GM12878 (cell line): ENCODE data around the gene PCK2. TPM values are rescaled to one million over a fixed set of nuclear protein-coding genes. Genes with fewer than 3 reads are reported as not detected.

Experiments used
- ATAC-seq: fragments of 200-7000 bp; cut with Tn5 transposase; 3 replicates; pipeline ENCODE4 v1.9.1; 2020; ENCODE audit warnings: mild to moderate bottlenecking, moderate library complexity
- BruUV-seq: library from RNA; stranded (reverse); fragments of 400-500 nt; replicated peaks from 2 replicates; lab custom pipeline; 2021; lab: Mats Ljungman, UMichigan
- CTCF ChIA-PET: fragments of 300-600 bp; sonication (Branson Sonifier 250); formaldehyde crosslinking; extraction: SDS; loops from one replicate; lab custom pipeline; 2021; ENCODE audit warnings: inconsistent platforms; lab: Yijun Ruan, JAX
- POLR2A ChIA-PET: fragments of 350-600 bp; formaldehyde crosslinking; extraction: SDS; loops from one replicate; lab custom pipeline; 2021; ENCODE audit warnings: inconsistent platforms; lab: Charles Lee
- RAD21 ChIA-PET: fragments of 300-600 bp; sonication (Branson Sonifier 250); formaldehyde crosslinking; loops from one replicate; lab custom pipeline; 2023; ENCODE audit warnings: antibody characterized with exemption; ENCODE audit not compliant: unreplicated experiment; lab: Charles Lee
- SMC1A ChIA-PET: fragments of 300-600 bp; sonication (Branson Sonifier 250); formaldehyde crosslinking; loops from one replicate; lab custom pipeline; 2023; ENCODE audit not compliant: unreplicated experiment, uncharacterized antibody; lab: Charles Lee
- DNase-seq: peaks from one replicate; pipeline ENCODE4 v3.0.0-alpha.2; 2011; ENCODE audit warnings: low read depth, low spot score
- FAIRE-seq: peaks from 3 replicates; lab custom pipeline; 2011; peaks lifted over from hg19 to GRCh38; lab: Jason Lieb, UNC
- H2AFZ ChIP-seq: 2 replicates; pipeline ENCODE4 v1.6.0; 2011; ENCODE audit warnings: low read depth, low read length, control low read depth; ENCODE audit not compliant: control insufficient read depth
- H3K27ac ChIP-seq: 2 replicates; pipeline ENCODE4 v1.5.1; 2011; ENCODE audit warnings: control low read depth; ENCODE audit not compliant: control insufficient read depth, insufficient read depth
- H3K27me3 ChIP-seq, 2 experiments: replicated peaks in 1 of 2; 2 replicates each; pipeline versions ENCODE4 v1.6.0 to v1.6.1; 2011; ENCODE audit warnings: low read length in 1 of 2; ENCODE audit not compliant: control insufficient read depth in 2 of 2, insufficient read depth in 2 of 2
- H3K36me3 ChIP-seq, 2 experiments: 2 replicates each; pipeline ENCODE4 v1.5.1; 2011; ENCODE audit warnings: low read length in 1 of 2; ENCODE audit not compliant: control insufficient read depth in 2 of 2, insufficient read depth in 2 of 2
- H3K4me1 ChIP-seq: 2 replicates; pipeline ENCODE4 v1.6.1; 2011; ENCODE audit warnings: mild to moderate bottlenecking, low read length, moderate library complexity, mixed read lengths; ENCODE audit not compliant: control insufficient read depth, insufficient read depth
- H3K4me2 ChIP-seq: 2 replicates; pipeline ENCODE4 v1.6.0; 2011; ENCODE audit warnings: control low read depth; ENCODE audit not compliant: control insufficient read depth, insufficient read depth
- H3K4me3 ChIP-seq: fragments of 200-600 bp; sonication (generic); 2 replicates; pipeline ENCODE4 v1.5.1; 2016
- H3K79me2 ChIP-seq: 2 replicates; pipeline ENCODE4 v1.6.0; 2011; ENCODE audit warnings: low read length; ENCODE audit not compliant: control insufficient read depth, insufficient read depth
- H3K9ac ChIP-seq: 2 replicates; pipeline ENCODE4 v1.8.0; 2011; ENCODE audit warnings: low read length, control low read depth, mixed read lengths; ENCODE audit not compliant: control insufficient read depth, insufficient read depth
- H3K9me3 ChIP-seq: replicated peaks from 3 replicates; pipeline ENCODE4 v1.5.1; 2011; ENCODE audit warnings: mild to moderate bottlenecking, low read length; ENCODE audit not compliant: control insufficient read depth, insufficient read depth
- H4K20me1 ChIP-seq: 2 replicates; pipeline ENCODE4 v1.6.0; 2011; ENCODE audit not compliant: control insufficient read depth, insufficient read depth
- ATF7 ChIP-seq: fragments of 450-650 bp; IDR thresholded peaks from 2 replicates; pipeline ENCODE4 v1.6.1; 2016; ENCODE audit warnings: low read depth, mild to moderate bottlenecking
- BCL11A ChIP-seq: IDR thresholded peaks from 2 replicates; pipeline ENCODE4 v1.6.1; 2011; ENCODE audit warnings: low read depth, low read length
- HDAC2 ChIP-seq: fragments of 200-600 bp; sonication (generic); IDR thresholded peaks from 2 replicates; pipeline ENCODE4 v1.6.1; 2017
- IKZF2 ChIP-seq, 2 experiments: fragments of 450-650 bp; IDR thresholded peaks; 2 replicates each; pipeline ENCODE4 v1.6.1; 2017; ENCODE audit warnings: mild to moderate bottlenecking in 2 of 2, moderate library complexity in 2 of 2
- MTA2 ChIP-seq: fragments of 450-650 bp; IDR thresholded peaks from 2 replicates; pipeline ENCODE4 v1.6.1; 2016; ENCODE audit warnings: low read depth, mild to moderate bottlenecking, moderate library complexity
- NFYA ChIP-seq: IDR thresholded peaks from 2 replicates; pipeline ENCODE4 v1.6.1; 2011; ENCODE audit warnings: low read depth, mild to moderate bottlenecking, low read length, improper control_type of control experiment, borderline replicate concordance
- POLR2AphosphoS5 ChIP-seq: IDR thresholded peaks from 2 replicates; pipeline ENCODE4 v1.6.1; 2011; ENCODE audit warnings: mild to moderate bottlenecking, low read length, inconsistent platforms
- RB1 ChIP-seq: fragments of 450-650 bp; formaldehyde crosslinking; IDR thresholded peaks from 2 replicates; pipeline ENCODE4 v1.6.1; 2017; ENCODE audit warnings: mild to moderate bottlenecking, borderline replicate concordance
- RCOR1 ChIP-seq: conservative IDR thresholded peaks from 2 replicates; pipeline ENCODE4 v1.6.1; 2012; ENCODE audit warnings: low read depth, low read length, improper control_type of control experiment
- SIN3A ChIP-seq: IDR thresholded peaks from 2 replicates; pipeline ENCODE4 v1.6.1; 2012; ENCODE audit warnings: low read depth, low read length, improper control_type of control experiment
- STAT3 ChIP-seq: IDR thresholded peaks from 2 replicates; pipeline ENCODE4 v1.6.1; 2011; ENCODE audit warnings: low read depth, low read length, improper control_type of control experiment
- SUPT20H ChIP-seq: IDR thresholded peaks from 2 replicates; pipeline ENCODE4 v1.6.1; 2011; ENCODE audit warnings: low read depth, mild to moderate bottlenecking, low read length, moderate library complexity, borderline replicate concordance; ENCODE audit not compliant: control insufficient read depth
- SUZ12 ChIP-seq: fragments of 200-600 bp; sonication (generic); IDR thresholded peaks from one replicate; pipeline ENCODE4 v1.6.1; 2018; ENCODE audit warnings: antibody characterized with exemption, mild to moderate bottlenecking; ENCODE audit not compliant: unreplicated experiment
- ZNF687 ChIP-seq: fragments of 450-650 bp; IDR thresholded peaks from 2 replicates; pipeline ENCODE4 v1.6.1; 2017; ENCODE audit warnings: mild to moderate bottlenecking, moderate library complexity
- whole genome bisulfite sequencing: methylation state at CpG from one replicate; pipeline ENCODE4 v1.1.6; 2016; ENCODE audit warnings: low lambda C conversion rate; ENCODE audit not compliant: insufficient replicate concordance, insufficient coverage; ENCODE audit errors: missing lambda C conversion rate; 5-methylcytosine and 5-hydroxymethylcytosine counted together
- in situ Hi-C: fragments of 300-500 bp; cut with MboI; formaldehyde crosslinking; loops from 9 replicates; pipeline ENCODE4 v1.14.3; 2018; ENCODE audit warnings: mixed read lengths
- intact Hi-C: fragments of 100-400 bp; cut with micrococcal nuclease; formaldehyde crosslinking; loops from one replicate; pipeline ENCODE4 v1.14.2; 2022; ENCODE audit not compliant: unreplicated experiment
- polyA plus RNA-seq, 11 experiments: library from polyadenylated mRNA; depleted of rRNA in 4 of 11; unstranded in 6 of 11; stranded (reverse) in 5 of 11; fragments of >200 nt; fragmentation: Nextera tagmentation in 4 of 11; fragmentation: Illumina TruSeq in 1 of 11; extraction: Ambion mirVana in 4 of 11; extraction: Trizol in 1 of 11; gene quantifications; 1 replicate in 1 of 11; 2 replicates in 10 of 11; pipeline versions ENCODE4 v1.2.1 to v1.2.3, GENCODE V29; 2011 to 2016; ENCODE audit warnings: inconsistent platforms in 2 of 11, missing spikeins in 2 of 11, low read depth in 1 of 11
- total RNA-seq, 4 experiments: library from RNA; depleted of rRNA in 3 of 4; stranded (reverse); fragments of >200 nt in 3 of 4; fragmentation: Illumina TruSeq in 1 of 4; extraction: Trizol in 1 of 4; gene quantifications; 2 replicates each; pipeline versions ENCODE4 v1.2.1 to v1.2.3, GENCODE V29; 2013 to 2021

PCK2 gene
- total and polyA plus RNA-seq, 10 of the 15 experiments (the other 5 are each of a cell fraction or from before 2014, with no cell fraction given), result 6.6 to 110 (median 44.6) TPM

GRCh38 chr14:24150061-24150460, 56.0 kb downstream of the PCK2 start:
- intact Hi-C loops, result no loop called here
- Histone ChIP-seq H2AFZ (no peak overlapping the region), H3K4me2 (no peak overlapping the region), H4K20me1 (no peaks in the 10 kb centered on the region), H3K9ac (no peak overlapping the region), H3K4me1 (no peaks in the 10 kb centered on the region), H3K27me3 (no peaks in the 10 kb centered on the region), H3K4me3 (no peak overlapping the region), H3K9me3 (no peaks in the 10 kb centered on the region; the same call in 2 of the 3 replicates), H3K27ac (no peak overlapping the region), H3K79me2 (peaks cover 43% of the 10 kb centered on the region), H3K36me3 (peaks cover 20 to 25% of the 10 kb centered on the region in 2 experiments; a peak in 3 of 4 replicates)
- ChIA-PET POLR2A (interaction anchor here (0.5 to 5.8 kb wide), 8 partner anchors 9 to 1088 kb away, joined by 3 to 84 read pairs (median 4); partner anchors contain the start of genes DCAF11, EMC9, IRF9 and NRL), SMC1A (interaction anchor here (1.0 to 3.6 kb wide), 4 partner anchors 11 to 62 kb away, joined by 3 to 22 read pairs (median 5); partner anchors contain the start of genes DCAF11, IRF9 and NRL), CTCF (interaction anchor here (1.1 to 8.2 kb wide), 3 partner anchors 10 to 42 kb away, joined by 3 to 63 read pairs (median 6); partner anchors contain the start of gene IRF9), RAD21 (interaction anchor here (0.8 to 1.4 kb wide), 3 partner anchors 12 to 35 kb away, joined by 3 read pairs; partner anchors contain the start of genes DCAF11, IRF9, NRL and PSME1)
- 99% methylated on average over 9 of the region's 9 CpGs for WGBS
- DNase-seq (no peak), ATAC-seq (no peak), FAIRE-seq (no peak)
- no peak for TF ChIP-seq NFYA
- no peak for TF ChIP-seq SIN3A
- TF ChIP-seq RB1, result no peak
- peak; percentile 0; the same call in 1 of the 2 replicates for TF ChIP-seq POLR2AphosphoS5
- no TSS peak for BruUV-seq
- in situ Hi-C loops, result no loop called here

- Histone ChIP-seq H3K4me2 (no peak overlapping the region), H3K36me3 (peaks cover 24 to 28% of the 10 kb centered on the region in 2 experiments), H3K79me2 (peaks cover 38% of the 10 kb centered on the region), H3K9me3 (no peaks in the 10 kb centered on the region; the same call in 2 of the 3 replicates), H4K20me1 (no peaks in the 10 kb centered on the region), H3K27me3 (no peaks in the 10 kb centered on the region), H3K9ac (no peak overlapping the region), H3K4me1 (no peaks in the 10 kb centered on the region), H3K27ac (no peak overlapping the region), H3K4me3 (no peak overlapping the region), H2AFZ (no peak overlapping the region)
- ATAC-seq (no peak), FAIRE-seq (no peak), DNase-seq (no peak)
- ChIA-PET CTCF (interaction anchor here (1.1 to 8.2 kb wide), 3 partner anchors 10 to 42 kb away, joined by 3 to 63 read pairs (median 6); partner anchors contain the start of gene IRF9), RAD21 (interaction anchor here (1.4 kb wide), 1 partner anchor 11 kb away, joined by 3 read pairs; the partner anchor contains the start of gene IRF9), SMC1A (interaction anchor here (2.4 to 3.6 kb wide), 2 partner anchors 11 to 35 kb away, joined by 7 to 22 read pairs; partner anchors contain the start of genes DCAF11, IRF9 and NRL), POLR2A (interaction anchor here (0.5 to 5.8 kb wide), 8 partner anchors 9 to 72 kb away, joined by 3 to 84 read pairs (median 3); partner anchors contain the start of genes DCAF11, EMC9, IRF9 and NRL)
- intact Hi-C loops (no loop called here), in situ Hi-C loops (no loop called here)
- BruUV-seq, result no TSS peak
- whole genome bisulfite sequencing, result 83% methylated on average over 9 of the region's 9 CpGs
- no peak for TF ChIP-seq BCL11A
- TF ChIP-seq ATF7, result no peak
- TF ChIP-seq STAT3, result no peak
- no peak for TF ChIP-seq HDAC2
- TF ChIP-seq IKZF2 (IDR thresholded peaks at IDR 0.05), result no peak
- TF ChIP-seq MTA2, result no peak
- TF ChIP-seq ZNF687, result no peak
- no peak for TF ChIP-seq SUPT20H
- no peak for TF ChIP-seq RCOR1
- no peak for TF ChIP-seq SUZ12
These were observed 56.5 kb downstream of the PCK2 start for GRCh38 chr14:24150567-24150966.
